ENCODE data around the gene ACP7. TPM values are rescaled to one million over a fixed set of nuclear protein-coding genes. Genes with fewer than 3 reads are reported as not detected.

The ACP7 gene
- total RNA-seq, 1 donor from 2014 or later, result not detected

- Histone ChIP-seq H3K27me3 (ENCODE audit: low read depth) (no peaks in the 10 kb centered on the region), H3K36me3 (no peaks in the 10 kb centered on the region), H3K27ac (replicated peaks) (no peak overlapping the region), H3K9me3 (replicated peaks) (no peaks in the 10 kb centered on the region), H3K4me1 (peaks cover 44% of the 10 kb centered on the region), H3K4me3 (no peak overlapping the region)
- TF ChIP-seq CTCF (IDR thresholded peaks at IDR 0.05; ENCODE audit: borderline replicate concordance), result no peak
- intact Hi-C loops (cut with micrococcal nuclease), result no loop called here
- DNase-seq, result no peak
These were observed 71.6 kb downstream of the ACP7 start for GRCh38 chr19:39155741-39156140.

- intact Hi-C loops (cut with micrococcal nuclease), result no loop called here
These were observed 72.4 kb downstream of the ACP7 start for GRCh38 chr19:39156326-39157230.

GRCh38 chr19:39157275-39157996, 73.3 kb downstream of the ACP7 start:
- no peak overlapping the region for H3K27ac ChIP-seq (replicated peaks)
- no peaks in the 10 kb centered on the region for H3K36me3 ChIP-seq
- intact Hi-C loops (cut with micrococcal nuclease), result no loop called here
- no peaks in the 10 kb centered on the region for H3K27me3 ChIP-seq (ENCODE audit: low read depth)
- peaks cover 39% of the 10 kb centered on the region for H3K4me1 ChIP-seq
- no peak overlapping the region for H3K4me3 ChIP-seq
- TF ChIP-seq CTCF (IDR thresholded peaks at IDR 0.05; ENCODE audit: borderline replicate concordance), result no peak
- no peaks in the 10 kb centered on the region for H3K9me3 ChIP-seq (replicated peaks)
- DNase-seq, result no peak

More at GRCh38 chr19:39156326-39157230, 72.4 kb downstream of the ACP7 start:
- DNase-seq, result no peak
- Histone ChIP-seq H3K36me3 (no peaks in the 10 kb centered on the region), H3K27me3 (ENCODE audit: low read depth) (no peaks in the 10 kb centered on the region), H3K27ac (replicated peaks) (no peak overlapping the region), H3K4me1 (peaks cover 40% of the 10 kb centered on the region), H3K9me3 (replicated peaks) (no peaks in the 10 kb centered on the region), H3K4me3 (no peak overlapping the region)
- no peak for TF ChIP-seq CTCF (IDR thresholded peaks at IDR 0.05; ENCODE audit: borderline replicate concordance)

- no peak for TF ChIP-seq CTCF (IDR thresholded peaks at IDR 0.05; ENCODE audit: borderline replicate concordance)
- Histone ChIP-seq H3K27me3 (ENCODE audit: low read depth) (no peaks in the 10 kb centered on the region), H3K9me3 (replicated peaks) (no peaks in the 10 kb centered on the region), H3K36me3 (no peaks in the 10 kb centered on the region), H3K4me3 (no peak overlapping the region), H3K27ac (replicated peaks) (no peak overlapping the region), H3K4me1 (peaks cover 39% of the 10 kb centered on the region)
- DNase-seq, result no peak
- intact Hi-C loops (cut with micrococcal nuclease), result no loop called here
These were observed 73.8 kb downstream of the ACP7 start for GRCh38 chr19:39157997-39158389.

- no peaks in the 10 kb centered on the region for H3K27me3 ChIP-seq (ENCODE audit: low read depth)
- no peak for TF ChIP-seq CTCF (IDR thresholded peaks at IDR 0.05; ENCODE audit: borderline replicate concordance)
- no peak overlapping the region for H3K4me3 ChIP-seq
- H3K27ac ChIP-seq (replicated peaks), result no peak overlapping the region
- H3K36me3 ChIP-seq, result no peaks in the 10 kb centered on the region
- no peak for DNase-seq
- H3K4me1 ChIP-seq, result peaks cover 39% of the 10 kb centered on the region
- intact Hi-C loops (cut with micrococcal nuclease), result no loop called here
- H3K9me3 ChIP-seq (replicated peaks), result no peaks in the 10 kb centered on the region
These were observed 74.6 kb downstream of the ACP7 start for GRCh38 chr19:39158646-39159260.
